ENCODE measurements around the gene CALD1.
"Not testable (repeated sequence)": the region's sequence is repeated elsewhere in the genome, so short reads cannot be mapped to it uniquely, and the experiment has no call there.

CALD1 gene

DNA sequence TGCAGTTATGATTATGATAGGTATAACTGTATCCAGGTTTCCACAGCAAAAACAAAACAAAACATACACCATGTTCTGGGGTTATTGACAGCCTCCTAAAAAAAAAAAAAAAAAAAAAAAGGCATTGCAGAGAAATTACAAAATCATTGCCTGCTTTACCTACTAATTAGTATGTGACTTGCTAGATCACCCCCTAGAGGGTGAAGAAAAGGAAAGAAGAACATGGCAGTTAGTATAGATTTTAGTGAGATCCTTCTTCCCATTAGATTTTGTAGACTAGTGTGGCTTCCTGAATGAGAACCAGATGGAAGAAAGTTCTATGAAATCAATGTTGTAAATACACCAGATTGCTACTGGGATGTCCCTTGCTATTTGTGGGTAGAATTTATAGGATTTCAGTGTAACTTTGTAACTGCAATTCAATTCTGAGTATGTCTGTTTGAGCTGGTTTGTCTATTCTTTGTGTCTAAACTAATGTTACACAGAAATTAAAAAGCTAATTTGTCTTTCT lies 182.9 kb downstream of the CALD1 start:
- no peak for DNase-seq

DNA sequence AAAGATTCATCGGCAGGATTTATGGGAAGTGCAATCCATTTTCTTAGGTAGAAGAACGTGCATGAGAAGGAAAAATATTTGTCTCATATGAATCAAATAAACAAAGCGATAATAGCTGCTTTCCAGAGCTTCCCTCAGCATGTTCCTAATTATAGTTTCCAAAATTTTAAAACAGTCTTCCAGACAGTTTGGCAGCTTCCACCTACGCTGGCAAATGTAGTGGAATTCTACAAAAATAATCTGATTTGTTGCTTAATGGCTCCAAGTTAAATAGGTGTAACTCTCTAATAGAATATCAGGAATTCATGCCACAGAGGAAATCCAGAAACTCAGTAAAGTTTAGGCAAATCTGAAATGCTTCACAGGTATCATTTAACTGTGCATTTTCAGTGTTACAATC lies 183.6 kb downstream of the CALD1 start:
- DNase-seq = no peak

DNA sequence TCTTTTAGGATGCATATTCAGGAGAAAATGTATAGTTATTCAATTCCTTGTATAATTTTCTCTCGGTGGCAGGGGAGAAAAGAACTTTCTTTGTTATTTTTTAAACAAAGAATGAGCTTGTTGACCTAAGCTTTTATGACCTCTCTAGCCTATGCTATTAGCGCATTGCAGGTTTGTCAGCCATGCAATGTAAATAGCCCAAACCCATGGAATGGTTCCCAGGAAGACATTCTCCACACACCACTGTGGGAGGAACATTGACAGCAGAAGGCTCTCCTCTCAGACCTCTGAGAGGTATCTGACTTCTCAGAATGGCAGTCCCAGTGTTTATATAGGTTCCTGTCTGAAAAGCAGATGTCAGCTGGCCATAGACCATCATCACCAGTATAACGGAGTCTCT lies 187.3 kb downstream of the CALD1 start:
- no peak for DNase-seq

DNA sequence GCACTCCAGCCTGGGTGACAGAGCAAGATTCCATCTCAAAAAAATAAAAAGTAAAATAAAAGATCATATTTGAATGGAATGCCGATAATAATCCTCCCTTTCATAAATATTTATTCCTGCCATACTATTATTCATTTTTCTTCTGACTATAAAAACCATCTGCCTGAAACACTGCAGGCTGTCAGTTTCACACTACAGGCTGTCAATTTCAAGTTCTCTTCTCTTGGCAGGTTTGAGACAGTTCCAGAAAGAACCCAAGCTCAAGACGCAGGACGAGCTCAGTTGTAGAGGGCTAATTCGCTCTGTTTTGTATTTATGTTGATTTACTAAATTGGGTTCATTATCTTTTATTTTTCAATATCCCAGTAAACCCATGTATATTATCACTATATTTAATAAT lies 188.7 kb downstream of the CALD1 start:
- DNase-seq = no peak

DNA sequence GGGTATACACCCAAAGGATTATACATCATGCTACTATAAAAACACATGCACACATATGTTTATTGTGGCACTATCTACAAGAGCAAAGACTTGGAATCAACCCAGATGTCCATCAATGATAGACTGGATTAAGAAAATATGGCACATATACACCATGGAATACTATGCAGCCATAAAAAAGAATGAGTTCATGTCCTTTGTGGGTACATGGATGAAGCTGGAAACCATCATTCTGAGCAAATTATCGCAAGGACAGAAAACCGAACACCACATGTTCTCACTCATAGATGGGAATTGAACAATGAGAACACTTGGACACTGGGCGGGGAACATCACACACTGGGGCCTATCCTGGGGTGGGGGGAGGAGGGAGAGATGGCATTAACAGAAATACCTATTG lies 202.2 kb downstream of the CALD1 start:
- not testable (repeated sequence) for DNase-seq

DNA sequence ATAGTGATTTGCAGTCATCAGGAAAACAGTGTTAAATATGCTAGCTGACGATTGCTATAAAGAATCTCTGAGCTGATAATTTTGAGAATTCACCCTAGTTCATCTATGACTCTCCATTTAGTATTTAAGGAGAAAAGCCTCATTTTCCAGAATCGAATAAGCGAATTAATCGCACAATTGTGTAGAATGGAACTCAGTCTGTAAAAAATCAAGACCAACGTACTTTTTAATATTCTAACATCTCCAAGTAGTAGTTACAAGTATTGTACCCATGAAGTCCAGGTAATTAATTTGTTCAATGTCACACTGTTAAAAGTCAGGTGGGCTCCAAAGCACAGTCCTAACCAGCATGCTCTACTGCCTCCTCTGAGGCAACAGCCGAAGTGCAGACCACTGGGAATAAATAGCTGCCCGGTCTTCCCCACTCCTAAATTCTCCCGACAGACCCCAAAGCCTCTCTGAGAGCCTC lies 206.5 kb downstream of the CALD1 start:
- DNase-seq = no peak

DNA sequence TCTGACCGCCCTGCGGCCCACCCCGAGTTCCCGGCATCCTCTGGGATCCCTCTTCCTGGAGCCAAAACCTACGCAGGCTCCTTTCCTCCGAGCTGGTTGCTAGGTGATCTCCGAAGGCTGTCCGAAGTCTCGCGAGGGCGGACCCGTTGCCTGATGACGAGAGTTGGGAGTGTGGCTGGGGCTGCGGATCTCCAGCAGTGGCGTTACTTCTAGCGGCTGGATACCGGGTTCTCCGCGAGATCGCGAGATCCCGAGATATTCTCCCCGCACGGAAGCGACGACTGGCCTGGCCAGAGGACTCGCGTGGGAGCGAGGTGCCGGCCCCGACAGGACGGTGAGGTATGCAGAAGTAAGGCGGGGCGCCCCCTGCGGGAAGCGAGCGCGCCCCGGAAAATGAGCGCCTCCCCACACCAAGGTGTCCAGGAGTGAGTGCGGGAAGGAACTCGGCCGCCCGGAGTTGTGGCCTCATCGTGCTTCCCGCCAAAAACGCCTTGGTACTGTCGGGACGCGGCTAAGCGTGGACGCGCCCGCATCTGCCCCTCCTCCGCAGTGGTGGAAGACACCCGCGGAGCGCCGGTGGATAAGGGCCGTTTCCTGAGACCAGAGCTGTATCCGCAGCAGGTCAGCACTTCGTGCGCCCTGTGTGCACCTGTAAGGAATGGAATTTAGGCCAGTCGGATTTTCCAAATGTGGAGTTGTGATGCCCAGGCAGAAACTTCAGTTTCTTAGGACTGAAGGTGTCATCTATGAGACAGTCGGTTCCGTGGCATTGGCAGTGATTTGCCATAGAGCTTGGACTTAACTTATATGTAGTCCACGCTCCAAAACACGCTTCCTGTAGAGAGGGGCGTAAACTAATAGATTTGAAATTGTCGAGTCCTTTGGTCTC lies 207.2 kb downstream of the CALD1 start, which contains the start of gene AGBL3:
Gene AGBL3, plus strand, starts transcription at position 146 of the 889 bp plus-strand sequence. CDS start 1,426 bp downstream, outside the sequence.
- DNase-seq = peak; percentile 92

DNA sequence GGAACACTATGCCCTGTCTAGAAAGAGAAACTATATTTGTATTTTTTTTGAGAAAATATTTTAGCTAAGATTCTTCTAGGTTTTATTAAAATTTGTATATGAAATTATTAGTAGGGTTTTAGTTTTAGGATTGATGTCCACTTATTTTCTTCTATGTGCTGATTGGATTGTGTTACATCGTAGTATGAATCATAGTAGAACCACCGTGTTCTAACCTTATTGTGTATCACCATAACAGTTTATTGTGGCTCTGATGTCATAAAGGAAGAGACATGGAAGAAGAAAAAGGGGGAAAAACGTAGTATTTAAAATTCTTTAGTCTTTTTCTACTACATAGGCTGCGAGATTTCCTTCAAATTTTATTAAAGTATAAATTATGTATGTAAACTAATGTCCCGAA lies 208.7 kb downstream of the CALD1 start:
- no peak for DNase-seq

DNA sequence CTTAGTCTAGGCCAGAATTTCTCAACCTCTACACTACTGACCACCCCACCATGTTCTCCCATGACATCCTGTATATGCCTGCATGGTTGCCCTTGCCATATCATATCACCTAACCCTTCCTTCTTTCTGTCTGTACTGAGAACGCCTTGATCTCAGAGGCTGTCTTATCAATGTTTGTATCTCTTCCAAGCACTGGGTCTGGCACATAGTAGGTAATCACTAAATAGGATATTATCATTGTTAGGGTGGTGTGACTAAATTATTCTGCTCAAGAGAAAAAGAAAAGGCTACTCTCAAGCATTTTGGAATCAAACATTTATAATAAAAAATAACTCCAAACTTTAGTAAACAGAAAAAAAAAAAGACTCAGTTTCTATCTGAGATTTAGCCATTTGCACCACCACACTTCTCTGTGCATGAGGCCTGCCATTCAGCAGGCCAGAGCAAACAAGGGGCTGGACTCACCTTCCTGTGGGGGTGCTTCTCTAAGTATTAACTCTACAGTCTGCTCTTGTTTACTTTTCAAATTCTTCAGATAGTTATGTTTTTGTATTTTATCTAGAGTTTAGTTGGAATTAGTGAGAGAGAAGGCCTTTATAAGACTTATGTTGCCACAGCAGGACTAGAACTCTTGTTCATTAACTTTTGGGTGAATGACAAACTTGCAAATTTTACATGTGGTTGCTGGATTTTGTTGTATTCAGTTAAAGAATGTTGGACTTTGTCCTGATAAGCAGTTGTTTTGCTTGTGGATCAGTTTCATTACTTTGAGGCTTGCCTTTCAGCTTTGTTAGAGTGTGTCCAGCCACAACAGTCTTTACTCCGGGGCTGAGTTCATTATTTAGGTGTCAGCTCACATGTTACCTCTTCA lies 212.3 kb downstream of the CALD1 start:
- no peak for DNase-seq

DNA sequence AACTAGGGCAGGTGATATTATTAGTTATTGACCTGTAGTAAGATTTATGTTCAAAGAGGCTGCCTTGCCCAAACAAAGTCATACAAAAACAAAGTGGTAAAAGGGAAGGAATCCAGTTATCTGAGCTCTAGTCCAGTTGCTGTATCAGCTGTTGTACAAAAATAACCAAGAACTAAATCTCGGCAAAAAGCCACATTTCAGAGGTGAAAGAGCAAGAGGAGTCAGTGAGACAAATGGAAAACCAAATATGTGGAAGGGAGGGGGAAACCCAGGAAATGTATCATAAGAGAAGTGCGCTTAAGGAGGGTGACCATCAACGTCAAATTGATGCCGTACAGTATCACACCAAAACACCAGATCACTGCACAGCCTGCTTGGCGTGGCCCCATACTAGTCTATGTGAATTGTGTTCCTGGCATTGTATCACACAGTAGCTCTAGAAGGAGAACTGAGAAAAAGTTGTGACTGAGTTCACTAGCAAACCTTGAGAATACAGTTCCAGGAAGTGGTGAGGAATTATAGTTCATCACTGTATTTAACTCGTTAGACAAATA lies 213.3 kb downstream of the CALD1 start:
- no peak for DNase-seq

DNA sequence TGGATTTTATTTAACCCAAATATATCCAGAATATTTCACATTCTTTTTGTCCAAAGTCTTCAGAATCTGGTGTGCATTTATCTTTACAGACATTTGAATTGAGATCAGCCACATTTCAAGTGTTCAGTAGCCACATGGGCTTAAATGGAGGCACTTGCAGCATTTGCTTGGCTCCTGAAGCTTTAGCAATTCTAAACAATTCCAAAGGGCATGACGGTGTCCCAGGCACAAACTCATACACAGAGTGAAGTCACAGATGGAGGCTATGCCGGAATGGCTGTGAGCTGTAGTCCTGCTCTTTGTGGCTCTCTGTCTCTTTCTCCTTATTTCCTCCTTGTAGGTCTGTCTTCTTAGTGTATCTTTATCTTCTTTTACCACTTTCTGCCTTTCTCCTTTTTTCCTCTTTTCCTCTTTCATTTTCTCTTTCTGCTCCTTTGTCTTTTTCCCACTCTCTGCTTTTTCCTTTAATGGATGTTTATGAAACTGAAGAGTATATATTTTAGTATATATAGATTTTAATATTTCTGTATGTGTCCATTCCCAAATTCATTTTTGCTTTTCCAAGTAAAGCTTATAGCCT lies 214.5 kb downstream of the CALD1 start:
- no peak for DNase-seq

DNA sequence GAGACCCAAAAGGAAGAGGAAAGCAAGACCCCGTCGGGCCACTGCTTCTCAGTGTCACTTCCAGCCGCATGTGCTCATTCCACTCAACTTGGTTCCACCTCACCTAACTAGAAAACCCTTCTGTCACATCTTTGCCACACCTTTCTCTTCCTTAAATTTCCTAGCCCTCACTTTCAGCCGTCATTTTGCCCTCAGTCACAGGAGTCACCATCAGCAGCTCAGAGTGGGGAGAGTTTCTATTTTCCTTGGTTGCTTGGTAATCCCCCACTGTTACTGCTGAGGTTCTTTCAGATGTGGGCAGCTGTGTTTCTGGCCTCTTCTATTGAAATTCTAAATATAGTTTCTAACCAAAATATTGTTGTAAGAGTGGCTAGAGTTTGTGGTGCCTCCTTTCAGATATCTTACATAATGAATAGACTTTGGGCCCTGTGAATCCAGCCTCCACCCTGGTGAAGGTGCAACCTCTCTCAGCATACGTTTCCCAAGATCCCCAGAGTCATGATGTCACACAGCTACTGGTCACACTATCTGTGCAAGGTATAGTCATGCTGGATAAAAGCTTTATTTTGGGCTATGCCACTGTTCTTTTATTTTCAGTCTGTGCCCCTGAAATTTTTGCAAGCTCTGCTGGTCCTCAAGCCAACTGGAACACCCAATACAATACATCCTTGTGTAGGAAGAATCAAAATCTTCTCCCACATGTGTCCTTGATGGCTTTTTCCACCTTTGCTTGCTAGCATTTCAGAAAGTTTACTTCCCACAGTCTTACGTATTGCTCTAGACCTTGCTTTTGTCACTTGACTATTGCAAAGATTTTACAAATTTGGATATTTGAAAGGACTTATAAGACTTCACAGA lies 216.0 kb downstream of the CALD1 start:
- DNase-seq = no peak

DNA sequence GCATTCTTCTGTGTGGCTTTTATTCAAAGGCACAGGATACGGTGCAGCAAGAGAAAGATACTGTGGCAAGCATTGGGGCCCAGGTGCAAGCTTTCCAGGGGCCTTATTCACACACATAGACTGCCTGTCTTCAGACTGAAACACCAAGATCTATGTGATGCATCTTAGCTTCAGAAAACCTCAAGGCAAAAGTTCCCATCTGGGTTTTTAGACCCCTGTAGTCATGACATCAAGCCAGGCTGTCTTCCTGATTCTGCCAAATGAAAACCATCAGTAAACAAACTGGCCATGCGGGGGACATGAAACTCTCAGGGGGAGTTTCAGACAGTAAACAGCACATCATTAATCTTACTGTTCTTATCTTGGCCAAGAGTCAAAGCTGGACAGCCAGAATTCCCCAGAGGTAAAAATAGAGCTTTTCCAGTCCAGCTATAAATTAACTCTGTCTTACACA lies 216.7 kb downstream of the CALD1 start:
- no peak for DNase-seq

DNA sequence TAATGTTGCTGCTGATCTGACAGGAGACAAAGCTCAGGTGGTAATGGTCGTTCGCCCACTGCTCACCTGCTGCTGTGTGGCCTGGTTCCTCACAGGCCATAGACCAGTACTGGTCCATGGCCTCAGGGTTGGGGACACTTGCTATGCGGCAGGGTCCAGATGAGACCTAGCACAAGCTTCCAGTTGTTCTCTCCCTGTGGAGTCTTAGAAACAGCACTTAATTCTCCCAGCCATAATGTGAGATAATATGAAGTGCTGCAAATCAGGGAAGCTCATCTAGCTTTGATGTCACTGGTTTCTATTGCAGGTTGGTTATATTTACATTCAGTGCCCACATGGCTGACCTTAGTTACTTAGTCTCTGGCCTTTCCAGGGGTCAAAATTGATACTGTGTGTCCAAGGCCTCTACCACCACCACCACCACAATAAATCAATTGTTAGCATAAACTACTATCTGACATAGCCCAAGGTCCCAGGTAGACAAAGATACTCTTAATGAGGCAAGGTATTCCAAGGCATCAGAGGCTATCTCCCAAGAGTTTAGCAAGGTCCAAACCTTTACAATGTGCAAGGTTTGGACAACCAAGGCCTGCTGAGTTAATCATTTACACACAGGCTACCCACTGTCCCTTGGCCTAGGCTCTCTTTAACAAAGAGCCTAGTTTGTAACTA lies 217.9 kb downstream of the CALD1 start:
- DNase-seq = no peak

DNA sequence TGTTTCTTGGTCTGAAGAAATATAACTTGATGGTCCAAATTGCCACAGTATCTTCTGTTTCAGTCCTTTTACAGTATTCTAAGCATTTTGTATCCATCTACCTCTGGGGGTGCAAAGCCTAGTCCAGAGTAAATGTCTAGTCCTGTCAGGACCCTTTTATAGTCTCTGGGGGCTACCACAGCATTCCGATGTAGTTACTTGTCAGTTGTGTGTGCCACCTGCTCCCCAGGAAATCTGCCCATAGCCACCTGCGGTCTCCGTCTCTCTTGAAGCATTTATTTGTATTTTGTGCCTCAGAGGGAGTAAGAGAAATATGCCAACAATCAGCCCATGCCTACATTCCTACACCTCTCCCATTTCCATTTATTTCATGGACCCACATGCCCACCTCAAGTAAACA lies 219.7 kb downstream of the CALD1 start:
- DNase-seq = no peak

DNA sequence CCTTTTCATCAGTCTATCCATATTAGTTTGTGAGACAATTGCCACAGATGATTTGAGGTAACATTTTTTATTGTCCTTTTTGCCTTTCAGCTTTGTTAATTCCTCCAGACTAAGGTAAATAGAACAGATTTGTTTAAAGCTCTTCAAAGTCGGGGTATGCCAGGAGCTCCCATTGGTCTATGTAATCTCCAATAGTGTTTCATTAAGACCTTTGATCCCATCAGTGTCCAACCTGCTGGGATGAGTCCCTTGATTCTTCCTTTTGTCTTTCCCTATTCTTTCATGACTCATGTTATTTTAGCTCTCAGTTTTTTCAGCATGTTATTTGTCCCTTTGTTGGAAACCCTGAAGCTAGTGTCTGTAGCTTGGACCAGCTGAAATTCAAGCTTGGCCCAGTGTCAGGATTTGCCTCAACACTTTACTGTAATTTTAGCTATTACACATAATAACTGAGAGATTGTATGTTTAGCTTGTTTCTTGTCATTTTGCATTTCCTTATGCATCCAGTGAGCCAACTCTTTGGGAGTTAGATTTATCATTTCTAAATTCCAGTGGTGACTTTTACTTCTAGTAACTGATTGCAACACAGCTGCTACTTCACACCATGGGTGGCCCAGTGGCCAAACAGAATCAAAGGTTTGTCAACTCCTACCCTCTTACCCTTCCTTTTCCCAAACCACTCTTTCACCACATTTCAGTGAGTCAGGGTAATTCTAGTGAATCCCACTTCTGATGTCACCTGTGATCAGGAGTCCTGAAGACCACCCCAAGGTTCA lies 222.1 kb downstream of the CALD1 start:
- no peak for DNase-seq

DNA sequence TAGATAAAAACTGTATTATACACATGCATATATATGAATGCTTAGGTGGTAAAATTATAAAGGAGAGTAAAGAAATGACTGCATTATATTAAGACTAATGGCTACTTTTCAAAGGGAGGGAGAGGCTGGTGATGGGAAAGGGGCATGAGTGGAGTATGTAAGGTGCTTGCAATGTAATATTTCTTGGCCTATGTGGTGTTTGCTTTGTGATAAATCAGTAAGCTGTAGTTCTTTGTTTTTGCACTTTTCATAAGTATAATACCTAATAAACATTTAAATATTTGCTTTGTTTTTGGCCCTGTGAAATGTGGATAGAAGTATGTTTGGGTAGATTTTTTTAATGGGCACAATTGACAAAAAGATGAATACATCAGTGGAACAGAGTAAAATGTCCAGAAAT lies 232.8 kb downstream of the CALD1 start:
- no peak for DNase-seq
